H54 (cell line): ENCODE results near the gene DUSP12.
A peak's percentile ranks its signal among the peaks of the same experiment; 100 is the strongest.
"Not testable (repeated sequence)": the region's sequence is repeated elsewhere in the genome, so short reads cannot be mapped to it uniquely, and the experiment has no call there.

Experiments
- DNase-seq: peaks from one replicate; pipeline ENCODE4 v3.0.0; 2011; ENCODE audit warnings: low spot score, mixed read lengths; ENCODE audit not compliant: insufficient read length
- FAIRE-seq: peaks from 3 replicates; lab custom pipeline; 2011; peaks lifted over from hg19 to GRCh38; lab: Jason Lieb, UNC
- POLR2A ChIP-seq: IDR thresholded peaks from 2 replicates; pipeline ENCODE4 v1.6.1; 2011; ENCODE audit warnings: low read depth, mild to moderate bottlenecking, low read length

The DUSP12 gene

GRCh38 chr1:161721738-161722343 lies 27.7 kb upstream of the DUSP12 start:
- peak; percentile 75 for DNase-seq
- no peak for TF ChIP-seq POLR2A
- peak; percentile 30 for FAIRE-seq

GRCh38 chr1:161722406-161722805 lies 27.2 kb upstream of the DUSP12 start:
- FAIRE-seq: no peak
- DNase-seq: no peak
- TF ChIP-seq POLR2A: no peak

GRCh38 chr1:161723459-161724141 lies 26.0 kb upstream of the DUSP12 start:
- FAIRE-seq (no peak), DNase-seq (no peak)
- no peak for TF ChIP-seq POLR2A

- not testable (repeated sequence) for DNase-seq, FAIRE-seq
- 0 out of 2 replicates have a peak, but pooled peaks have one; percentile 12 for TF ChIP-seq POLR2A
Observed at GRCh38 chr1:161725258-161725907, 24.2 kb upstream of the DUSP12 start.

GRCh38 chr1:161725908-161726472 lies 23.6 kb upstream of the DUSP12 start:
- DNase-seq: peak; percentile 30
- FAIRE-seq: no peak
- no peak for TF ChIP-seq POLR2A

GRCh38 chr1:161726473-161727255 lies 22.9 kb upstream of the DUSP12 start:
- peak; percentile 93 for TF ChIP-seq POLR2A
- FAIRE-seq (no peak), DNase-seq (peak; percentile 76)

- DNase-seq (peak; percentile 6), FAIRE-seq (no peak)
- no peak for TF ChIP-seq POLR2A
Observed at GRCh38 chr1:161727256-161727924, 22.2 kb upstream of the DUSP12 start.

GRCh38 chr1:161728376-161729226 lies 21.0 kb upstream of the DUSP12 start:
- TF ChIP-seq POLR2A: no peak
- FAIRE-seq: no peak
- no peak for DNase-seq

- no peak for TF ChIP-seq POLR2A
- FAIRE-seq (peak; percentile 43), DNase-seq (peak; percentile 50)
Observed at GRCh38 chr1:161730050-161730564, 19.5 kb upstream of the DUSP12 start.

- FAIRE-seq (no peak), DNase-seq (no peak)
- no peak for TF ChIP-seq POLR2A
Observed at GRCh38 chr1:161731241-161731640, 18.3 kb upstream of the DUSP12 start.

- FAIRE-seq (no peak), DNase-seq (no peak)
- TF ChIP-seq POLR2A: no peak
Observed at GRCh38 chr1:161731981-161732718, 17.4 kb upstream of the DUSP12 start.

- DNase-seq: no peak
- no peak for FAIRE-seq
- no peak for TF ChIP-seq POLR2A
Observed at GRCh38 chr1:161733526-161733925, 16.1 kb upstream of the DUSP12 start.
